Brain microvascular endothelial cell (primary cell): ENCODE data around the gene DUSP7.
A peak's percentile ranks its signal among the peaks of the same experiment; 100 is the strongest.

Source experiments
- DNase-seq: peaks from one replicate; pipeline ENCODE4 v3.0.0-alpha.2; 2020
- H3K27ac ChIP-seq: fragments of 250-450 bp; sonication (Bioruptor Pico); 2 replicates; pipeline ENCODE4 v1.5.1; 2020; ENCODE audit warnings: mild to moderate bottlenecking, moderate library complexity
- H3K27me3 ChIP-seq: fragments of 250-450 bp; sonication (Bioruptor Pico); replicated peaks from 2 replicates; pipeline ENCODE4 v1.5.1; 2020; ENCODE audit warnings: mild to moderate bottlenecking
- H3K36me3 ChIP-seq: fragments of 250-450 bp; sonication (Bioruptor Pico); replicated peaks from 2 replicates; pipeline ENCODE4 v1.5.1; 2020; ENCODE audit warnings: mild to moderate bottlenecking
- H3K4me3 ChIP-seq: 2 replicates; pipeline ENCODE4 v1.5.1; 2011; ENCODE audit warnings: low read depth, mild to moderate bottlenecking, control low read depth, low read length, moderate library complexity
- CTCF ChIP-seq: IDR thresholded peaks from 2 replicates; pipeline ENCODE4 v1.5.1; 2011; ENCODE audit warnings: low read depth, mild to moderate bottlenecking, moderate library complexity, low read length, control low read depth, inconsistent platforms; ENCODE audit errors: missing control alignments
- in situ Hi-C: cut with HindIII; loops from 2 replicates; pipeline ENCODE4 v1.10.0; 2017; ENCODE audit warnings: low sequenced_read_pairs, low pct_ligation_motif_present

Gene DUSP7

GRCh38 chr3:52078781-52079560, 22.6 kb upstream of the DUSP7 start:
- H3K27ac ChIP-seq, result no peak overlapping the region
- in situ Hi-C loops, result no loop called here
- TF ChIP-seq CTCF, result no peak
- H3K27me3 ChIP-seq, result no peaks in the 10 kb centered on the region
- H3K4me3 ChIP-seq, result no peak overlapping the region
- no peaks in the 10 kb centered on the region for H3K36me3 ChIP-seq
- DNase-seq, result no peak

GRCh38 chr3:52077925-52078324, 21.6 kb upstream of the DUSP7 start:
- in situ Hi-C loops, result no loop called here
- Histone ChIP-seq H3K27me3 (no peaks in the 10 kb centered on the region), H3K4me3 (no peak overlapping the region), H3K36me3 (no peaks in the 10 kb centered on the region), H3K27ac (no peak overlapping the region)
- TF ChIP-seq CTCF, result no peak
- DNase-seq, result no peak

- DNase-seq, result no peak
- TF ChIP-seq CTCF, result peak; percentile 36
- Histone ChIP-seq H3K36me3 (no peaks in the 10 kb centered on the region), H3K4me3 (no peak overlapping the region), H3K27me3 (no peaks in the 10 kb centered on the region), H3K27ac (no peak overlapping the region)
- in situ Hi-C loops, result no loop called here
Measured at GRCh38 chr3:52076896-52077780, 20.8 kb upstream of the DUSP7 start.

DNA sequence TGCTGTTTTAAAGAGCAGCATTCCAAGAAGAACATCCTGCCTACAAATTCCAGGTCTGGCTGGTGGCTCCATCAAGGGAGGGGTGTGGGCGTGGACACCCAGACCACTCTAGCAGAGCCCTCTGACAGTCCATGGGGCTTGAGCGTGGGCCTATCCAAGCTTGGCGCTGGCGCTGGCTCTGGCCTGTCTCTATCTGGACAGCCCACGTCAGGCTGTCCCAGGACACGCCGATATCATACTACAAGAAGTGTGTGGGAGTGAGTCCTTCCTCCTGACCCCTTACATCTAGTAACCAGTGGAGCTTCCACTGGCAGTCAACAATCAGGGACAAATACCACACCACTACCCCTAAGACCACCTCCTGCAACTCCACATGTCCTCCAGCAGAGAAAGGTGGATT, 17.1 kb upstream of the DUSP7 start:
- H3K36me3 ChIP-seq, result no peaks in the 10 kb centered on the region
- no peak overlapping the region for H3K27ac ChIP-seq
- no peaks in the 10 kb centered on the region for H3K27me3 ChIP-seq
- in situ Hi-C loops, result no loop called here
- no peak for DNase-seq
- no peak overlapping the region for H3K4me3 ChIP-seq
- TF ChIP-seq CTCF, result no peak

GRCh38 chr3:52072471-52072870, 16.1 kb upstream of the DUSP7 start:
- no peak for TF ChIP-seq CTCF
- Histone ChIP-seq H3K27ac (no peak overlapping the region), H3K27me3 (no peaks in the 10 kb centered on the region), H3K4me3 (no peak overlapping the region), H3K36me3 (no peaks in the 10 kb centered on the region)
- no peak for DNase-seq
- in situ Hi-C loops, result no loop called here
